ENCODE data around the gene PPT2. TPM values are rescaled to one million over a fixed set of nuclear protein-coding genes. Genes with fewer than 3 reads are reported as not detected.

Gene PPT2
- total and polyA plus RNA-seq, 2 of the 13 experiments (the other 11 are each of a cell fraction or from before 2014, with no cell fraction given), result 39.2 to 61.8 TPM

- TF ChIP-seq THAP9 (CRISPR knock-in tag; IDR thresholded peaks at IDR 0.05; ENCODE audit: borderline replicate concordance) (peak; percentile 85; the same call in 1 of the 2 replicates), ZNF574 (CRISPR knock-in tag; IDR thresholded peaks at IDR 0.05) (peak; percentile 52; the same call in 1 of the 2 replicates), BHLHE40 (IDR thresholded peaks at IDR 0.05; ENCODE audit: low read length) (peak; percentile 94), ZBED4 (CRISPR knock-in tag; IDR thresholded peaks at IDR 0.05; ENCODE audit: borderline replicate concordance) (peak; percentile 45; the same call in 1 of the 2 replicates), FOXJ3 (CRISPR knock-in tag; IDR thresholded peaks at IDR 0.05; ENCODE audit: borderline replicate concordance) (peak; percentile 40; the same call in 1 of the 2 replicates), ZXDC (CRISPR knock-in tag; IDR thresholded peaks at IDR 0.05) (no peak), SNAPC4 (CRISPR knock-in tag; IDR thresholded peaks at IDR 0.05) (peak; percentile 60; the same call in 1 of the 2 replicates), ELF3 (CRISPR knock-in tag; IDR thresholded peaks at IDR 0.05) (peak; percentile 69)
Measured at GRCh38 chr6:32153564-32154513, at the start of gene PPT2 (continued).
